Skeletal muscle tissue (tissue), 4 donors: ENCODE measurements around the gene FRRS1. TPM values are rescaled to one million over a fixed set of nuclear protein-coding genes. Genes with fewer than 3 reads are reported as not detected.

Experiments used
- H3K27ac ChIP-seq: one replicate; pipeline ENCODE4 v1.7.0; 2013; ENCODE audit warnings: mild to moderate bottlenecking, low read depth, low read length, inconsistent platforms
- H3K27me3 ChIP-seq, 3 donors: one replicate each; pipeline ENCODE4 v1.7.0; 2013; ENCODE audit warnings: low read length in 3 of 3; ENCODE audit not compliant: control insufficient read depth in 3 of 3, insufficient read depth in 3 of 3
- H3K36me3 ChIP-seq, 3 donors: one replicate each; pipeline ENCODE4 v1.7.0; 2013; ENCODE audit warnings: low read length in 3 of 3; ENCODE audit not compliant: control insufficient read depth in 3 of 3, insufficient read depth in 3 of 3
- H3K4me1 ChIP-seq, 3 donors: one replicate each; pipeline ENCODE4 v1.7.0; 2013; ENCODE audit warnings: low read length in 3 of 3, mild to moderate bottlenecking in 3 of 3; ENCODE audit not compliant: control insufficient read depth in 3 of 3, insufficient read depth in 3 of 3
- H3K4me3 ChIP-seq, 3 donors: one replicate each; pipeline ENCODE4 v1.7.0; 2013; ENCODE audit warnings: low read length in 3 of 3
- H3K9ac ChIP-seq, 3 donors: one replicate each; pipeline ENCODE4 v1.7.0; 2013; ENCODE audit warnings: low read length in 3 of 3, mild to moderate bottlenecking in 3 of 3, moderate library complexity in 2 of 3, low read depth in 1 of 3
- H3K9me3 ChIP-seq, 3 donors: one replicate each; pipeline ENCODE4 v1.7.0; 2013; ENCODE audit warnings: low read length in 3 of 3; ENCODE audit not compliant: control insufficient read depth in 3 of 3
- total RNA-seq: library from RNA; depleted of rRNA; stranded (reverse); fragments of >200 nt; gene quantifications from one replicate; pipeline ENCODE4 v1.2.3, GENCODE V29; 2014
- donor health status: Osteomylitis.

Gene FRRS1
- total RNA-seq, 1 donor from 2014 or later = 5.7 TPM

- Histone ChIP-seq H3K9me3 (no peaks in the 10 kb centered on the region), H3K4me1 (peaks cover 0 to 2% (median 0%) of the 10 kb centered on the region in 3 donors), H3K4me3 (no peak overlapping the region), H3K36me3 (no peaks in the 10 kb centered on the region), H3K27ac (no peak overlapping the region), H3K27me3 (no peaks in the 10 kb centered on the region), H3K9ac (no peak overlapping the region)
Observed at GRCh38 chr1:99756598-99756997, 9.8 kb downstream of the FRRS1 start.

- Histone ChIP-seq H3K4me1 (peaks cover 0 to 2% (median 0%) of the 10 kb centered on the region in 3 donors), H3K4me3 (no peak overlapping the region), H3K27ac (no peak overlapping the region), H3K36me3 (no peaks in the 10 kb centered on the region), H3K9me3 (no peaks in the 10 kb centered on the region), H3K9ac (no peak overlapping the region), H3K27me3 (no peaks in the 10 kb centered on the region)
Observed at GRCh38 chr1:99755664-99756063, 10.8 kb downstream of the FRRS1 start.

- Histone ChIP-seq H3K27ac (no peak overlapping the region), H3K4me1 (peaks cover 0 to 2% (median 0%) of the 10 kb centered on the region in 3 donors), H3K4me3 (no peak overlapping the region), H3K9ac (no peak overlapping the region), H3K36me3 (no peaks in the 10 kb centered on the region), H3K9me3 (no peaks in the 10 kb centered on the region), H3K27me3 (no peaks in the 10 kb centered on the region)
Observed at GRCh38 chr1:99754697-99755096, 11.7 kb downstream of the FRRS1 start.

GRCh38 chr1:99754055-99754626 is 12.3 kb downstream of the FRRS1 start:
- Histone ChIP-seq H3K9ac (no peak overlapping the region), H3K36me3 (no peaks in the 10 kb centered on the region), H3K4me3 (no peak overlapping the region), H3K27me3 (no peaks in the 10 kb centered on the region), H3K9me3 (no peaks in the 10 kb centered on the region), H3K27ac (no peak overlapping the region), H3K4me1 (peaks cover 0 to under 1% (median 0%) of the 10 kb centered on the region in 3 donors)

GRCh38 chr1:99751877-99752504 is 14.4 kb downstream of the FRRS1 start:
- Histone ChIP-seq H3K27ac (no peak overlapping the region), H3K36me3 (no peaks in the 10 kb centered on the region), H3K9ac (no peak overlapping the region), H3K9me3 (no peaks in the 10 kb centered on the region), H3K4me1 (no peaks in the 10 kb centered on the region), H3K27me3 (no peaks in the 10 kb centered on the region), H3K4me3 (no peak overlapping the region)

- H3K27me3 ChIP-seq = no peaks in the 10 kb centered on the region
- H3K36me3 ChIP-seq = no peaks in the 10 kb centered on the region
- no peak overlapping the region for H3K27ac ChIP-seq
- no peaks in the 10 kb centered on the region for H3K9me3 ChIP-seq
- H3K4me3 ChIP-seq = no peak overlapping the region
- H3K4me1 ChIP-seq = no peaks in the 10 kb centered on the region
- H3K9ac ChIP-seq = no peak overlapping the region
Observed at GRCh38 chr1:99749504-99750347, 16.7 kb downstream of the FRRS1 start.

- Histone ChIP-seq H3K4me1 (no peaks in the 10 kb centered on the region), H3K9me3 (no peaks in the 10 kb centered on the region), H3K4me3 (no peak overlapping the region), H3K9ac (no peak overlapping the region), H3K27me3 (no peaks in the 10 kb centered on the region), H3K27ac (no peak overlapping the region), H3K36me3 (no peaks in the 10 kb centered on the region)
Observed at GRCh38 chr1:99748419-99748818, 18.0 kb downstream of the FRRS1 start.

- no peak overlapping the region for H3K9ac ChIP-seq
- H3K36me3 ChIP-seq = peaks cover 0 to 9% (median 0%) of the 10 kb centered on the region in 3 donors
Observed at GRCh38 chr1:99745684-99746083, 20.8 kb downstream of the FRRS1 start.

GRCh38 chr1:99745061-99745460 is 21.4 kb downstream of the FRRS1 start:
- Histone ChIP-seq H3K27ac (no peak overlapping the region), H3K27me3 (no peaks in the 10 kb centered on the region), H3K4me3 (no peak overlapping the region), H3K4me1 (no peaks in the 10 kb centered on the region), H3K9ac (no peak overlapping the region), H3K36me3 (peaks cover 0 to 9% (median 0%) of the 10 kb centered on the region in 3 donors), H3K9me3 (no peaks in the 10 kb centered on the region)

More at GRCh38 chr1:99745684-99746083, 20.8 kb downstream of the FRRS1 start:
- Histone ChIP-seq H3K27me3 (no peaks in the 10 kb centered on the region), H3K4me3 (no peak overlapping the region), H3K27ac (no peak overlapping the region), H3K9me3 (no peaks in the 10 kb centered on the region), H3K4me1 (no peaks in the 10 kb centered on the region)

GRCh38 chr1:99740141-99740540 is 26.3 kb downstream of the FRRS1 start:
- peaks cover 0 to 14% (median 0%) of the 10 kb centered on the region in 3 donors for H3K36me3 ChIP-seq
- no peaks in the 10 kb centered on the region for H3K27me3 ChIP-seq
- H3K4me1 ChIP-seq = no peaks in the 10 kb centered on the region
- no peaks in the 10 kb centered on the region for H3K9me3 ChIP-seq
- H3K27ac ChIP-seq = no peak overlapping the region
- no peak overlapping the region for H3K4me3 ChIP-seq
- no peak overlapping the region for H3K9ac ChIP-seq
